GM21576 (cell line): ENCODE results near the gene CD82.

Source experiments
- ATAC-seq: cut with Tn5 transposase; IDR thresholded peaks from one replicate; pipeline ENCODE4 v1.9.1; 2021; ENCODE audit warnings: mild to moderate bottlenecking, moderate library complexity; ENCODE audit not compliant: unreplicated experiment

CD82 gene

GRCh38 chr11:44614281-44614775, 48.9 kb downstream of the CD82 start:
- ATAC-seq, result no peak

- ATAC-seq, result no peak
Observed at GRCh38 chr11:44615041-44615755, 49.7 kb downstream of the CD82 start.

GRCh38 chr11:44615913-44616791, 50.7 kb downstream of the CD82 start:
- ATAC-seq, result no peak

- no peak for ATAC-seq
Observed at GRCh38 chr11:44617671-44618461, 52.4 kb downstream of the CD82 start.

- ATAC-seq, result no peak
Observed at GRCh38 chr11:44618561-44619425, 53.3 kb downstream of the CD82 start.

GRCh38 chr11:44620328-44620725, 54.9 kb downstream of the CD82 start:
- ATAC-seq, result no peak

- no peak for ATAC-seq
Observed at GRCh38 chr11:44621140-44621681, 55.7 kb downstream of the CD82 start.

GRCh38 chr11:44621784-44622183, 56.3 kb downstream of the CD82 start:
- ATAC-seq, result no peak

GRCh38 chr11:44622190-44622650, 56.8 kb downstream of the CD82 start:
- no peak for ATAC-seq

- no peak for ATAC-seq
Observed at GRCh38 chr11:44622721-44623258, 57.3 kb downstream of the CD82 start.

- ATAC-seq, result no peak
Observed at GRCh38 chr11:44623341-44623730, 57.9 kb downstream of the CD82 start.

- ATAC-seq, result no peak
Observed at GRCh38 chr11:44623731-44624491, 58.4 kb downstream of the CD82 start.

GRCh38 chr11:44624761-44625221, 59.3 kb downstream of the CD82 start:
- no peak for ATAC-seq

- ATAC-seq, result no peak
Observed at GRCh38 chr11:44625759-44626523, 60.5 kb downstream of the CD82 start.

- no peak for ATAC-seq
Observed at GRCh38 chr11:44626645-44627044, 61.2 kb downstream of the CD82 start.

- no peak for ATAC-seq
Observed at GRCh38 chr11:44627165-44627789, 61.8 kb downstream of the CD82 start.

- peak; percentile 72 for ATAC-seq
Observed at GRCh38 chr11:44627911-44628729, 62.7 kb downstream of the CD82 start.
